HepG2 (cell line): Measurements from ENCODE around the gene ZNF860. TPM values are rescaled to one million over a fixed set of nuclear protein-coding genes. Genes with fewer than 3 reads are reported as not detected.
A peak's percentile ranks its signal among the peaks of the same experiment; 100 is the strongest.

ENCODE experiments used
- ATAC-seq: fragments of 200-7000 bp; cut with Tn5 transposase; 3 replicates; pipeline ENCODE4 v1.9.1; 2020; ENCODE audit warnings: mild to moderate bottlenecking, moderate library complexity
- BruUV-seq: library from RNA; stranded (reverse); fragments of 400-500 nt; replicated peaks from 2 replicates; lab custom pipeline; 2021; lab: Mats Ljungman, UMichigan
- CTCF ChIA-PET: fragments of 300-600 bp; formaldehyde crosslinking; extraction: SDS; loops from one replicate; lab custom pipeline; 2021; ENCODE audit warnings: low total read pairs, inconsistent platforms, low intra/inter-chr PET ratio; lab: Yijun Ruan, JAX
- POLR2A ChIA-PET: fragments of 350-600 bp; sonication (Branson Sonifier 250); formaldehyde crosslinking; loops from one replicate; lab custom pipeline; 2020; ENCODE audit warnings: antibody characterized with exemption, inconsistent platforms; lab: Yijun Ruan, JAX
- DNase-seq: peaks from one replicate; pipeline ENCODE4 v3.0.0-alpha.2; 2015; ENCODE audit warnings: low spot score
- FAIRE-seq: peaks from 3 replicates; lab custom pipeline; 2011; peaks lifted over from hg19 to GRCh38; lab: Jason Lieb, UNC
- H2AFZ ChIP-seq: one replicate; pipeline ENCODE4 v1.6.1; 2011; ENCODE audit warnings: low read length, inconsistent platforms
- H3K27ac ChIP-seq: fragments of 300-600 bp; 3 replicates; pipeline ENCODE4 v1.8.0; 2011; ENCODE audit warnings: mixed run types, mild to moderate bottlenecking, mixed read lengths, low read length, inconsistent platforms; ENCODE audit not compliant: insufficient read depth; ENCODE audit errors: extremely low read length
- H3K27me3 ChIP-seq, 2 experiments: fragments of 200-600 bp in 1 of 2; 2 replicates in 1 of 2; 3 replicates in 1 of 2; pipeline versions ENCODE4 v1.6.0 to v1.8.0; 2011; ENCODE audit warnings: low read length in 2 of 2, mild to moderate bottlenecking in 2 of 2, moderate library complexity in 2 of 2, inconsistent platforms in 1 of 2; ENCODE audit not compliant: insufficient read depth in 2 of 2, control insufficient read depth in 1 of 2
- H3K36me3 ChIP-seq, 2 experiments: fragments of 200-600 bp in 1 of 2; replicated peaks in 1 of 2; 2 replicates in 1 of 2; 3 replicates in 1 of 2; pipeline versions ENCODE4 v1.5.1 to v1.8.0; 2011; ENCODE audit warnings: low read length in 2 of 2, inconsistent platforms in 1 of 2; ENCODE audit not compliant: insufficient read depth in 2 of 2, control insufficient read depth in 1 of 2
- H3K4me1 ChIP-seq: 2 replicates; pipeline ENCODE4 v1.5.1; 2012; ENCODE audit warnings: low read length, inconsistent platforms; ENCODE audit not compliant: insufficient read depth
- H3K4me2 ChIP-seq: 2 replicates; pipeline ENCODE4 v1.6.0; 2011; ENCODE audit warnings: low read depth, low read length, inconsistent platforms
- H3K4me3 ChIP-seq, 3 experiments: fragments of 200-600 bp in 1 of 3; sonication (generic), shearing (Covaris generic) in 1 of 3; replicated peaks in 1 of 3; 2 replicates each; pipeline ENCODE4 v1.5.1; 2011 to 2016; ENCODE audit warnings: low read length in 3 of 3, inconsistent platforms in 2 of 3, low read depth in 2 of 3, mild to moderate bottlenecking in 2 of 3, control low read depth in 1 of 3, mixed read lengths in 1 of 3; ENCODE audit not compliant: insufficient read depth in 1 of 3
- H3K79me2 ChIP-seq: one replicate; pipeline ENCODE4 v1.6.1; 2011; ENCODE audit warnings: low read length, inconsistent platforms; ENCODE audit not compliant: insufficient read depth
- H3K9ac ChIP-seq: 2 replicates; pipeline ENCODE4 v1.6.0; 2011; ENCODE audit warnings: mild to moderate bottlenecking, low read depth, low read length, inconsistent platforms; ENCODE audit not compliant: insufficient read depth
- H3K9me3 ChIP-seq: 2 replicates; pipeline ENCODE4 v1.5.1; 2012; ENCODE audit warnings: mild to moderate bottlenecking, low read length
- H4K20me1 ChIP-seq: 2 replicates; pipeline ENCODE4 v1.6.0; 2011; ENCODE audit warnings: inconsistent platforms, mild to moderate bottlenecking, low read length, moderate library complexity; ENCODE audit not compliant: insufficient read depth
- HOXA5 ChIP-seq: sonication (generic); formaldehyde crosslinking; IDR thresholded peaks from 2 replicates; pipeline ENCODE4 v1.4.0; 2020; ENCODE audit warnings: missing genetic modification reagents
- KDM2A ChIP-seq: sonication (generic); formaldehyde crosslinking; IDR thresholded peaks from 2 replicates; pipeline ENCODE4 v1.4.0; 2020; ENCODE audit warnings: low read depth, missing genetic modification reagents, borderline replicate concordance
- MLLT10 ChIP-seq: sonication (generic); formaldehyde crosslinking; IDR thresholded peaks from 2 replicates; pipeline ENCODE4 v1.4.0; 2020; ENCODE audit warnings: missing genetic modification reagents
- PLRG1 ChIP-seq: fragments of 450-650 bp; conservative IDR thresholded peaks from 2 replicates; pipeline ENCODE4 v1.6.1; 2016
- RAD21 ChIP-seq: fragments of 450-650 bp; formaldehyde crosslinking; IDR thresholded peaks from 2 replicates; pipeline ENCODE4 v1.5.0; 2020; ENCODE audit warnings: mild to moderate bottlenecking
- RBM22 ChIP-seq: fragments of 200-400 bp; formaldehyde crosslinking; optimal IDR thresholded peaks from 2 replicates; pipeline ENCODE3; 2017; ENCODE audit warnings: mild to moderate bottlenecking, low read length, moderate library complexity
- RFX3 ChIP-seq: IDR thresholded peaks from 2 replicates; pipeline ENCODE4 v1.6.1; 2016; ENCODE audit warnings: missing biosample characterization, missing genetic modification reagents
- ZNF138 ChIP-seq: sonication (generic); formaldehyde crosslinking; IDR thresholded peaks from 2 replicates; pipeline ENCODE4 v1.5.0; 2020; ENCODE audit warnings: mild to moderate bottlenecking, low read depth, missing genetic modification reagents
- ZNF205 ChIP-seq: IDR thresholded peaks from 2 replicates; pipeline ENCODE4 v1.6.1; 2018; ENCODE audit warnings: missing biosample characterization, missing genetic modification reagents
- WGBS: methylation state at CpG from one replicate; pipeline ENCODE4 v1.1.6; 2017; ENCODE audit warnings: low lambda C conversion rate; 5-methylcytosine and 5-hydroxymethylcytosine counted together
- in situ Hi-C: cut with HindIII; loops from 2 replicates; pipeline ENCODE4 v1.10.0; 2017; ENCODE audit warnings: low pct_unique_long_range_greater_than_20kb; ENCODE audit not compliant: extremely low pct_ligation_motif_present
- intact Hi-C: fragments of 100-400 bp; cut with micrococcal nuclease; formaldehyde crosslinking; loops from one replicate; pipeline ENCODE4 v1.10.0; 2022; ENCODE audit not compliant: unreplicated experiment
- polyA plus RNA-seq, 8 experiments: library from polyadenylated mRNA; depleted of rRNA in 3 of 8; stranded (reverse) in 7 of 8; unstranded in 1 of 8; fragments of >200 nt; fragmentation: Illumina TruSeq in 4 of 8; extraction: Trizol in 4 of 8; gene quantifications; 2 replicates each; pipeline versions ENCODE4 v1.2.1 to v1.2.3, GENCODE V29; 2011 to 2016; ENCODE audit warnings: low read depth in 4 of 8, missing spikeins in 1 of 8, mixed read lengths in 1 of 8; ENCODE audit not compliant: insufficient read depth in 1 of 8
- small RNA-seq, 3 experiments: library from RNA; depleted of rRNA; stranded (forward); fragments of <200 nt; gene quantifications; one replicate each; pipeline ENCODE3, GENCODE V24; 2012; ENCODE audit warnings: low read depth in 2 of 3, low replicate concordance in 1 of 3; ENCODE audit not compliant: insufficient read length in 3 of 3, insufficient read depth in 2 of 3
- total RNA-seq, 5 experiments: library from RNA; depleted of rRNA; stranded (reverse); fragments of >200 nt; fragmentation: Illumina TruSeq; extraction: Trizol; gene quantifications; 2 replicates each; pipeline ENCODE4 v1.2.3, GENCODE V29; 2016; ENCODE audit warnings: low read depth in 1 of 5
- TF ChIP-seq, protein P1 (sequence below): sonication (generic); formaldehyde crosslinking; IDR thresholded peaks from 2 replicates; pipeline ENCODE4 v1.4.0; 2020; ENCODE audit warnings: missing genetic modification reagents, low read depth, mild to moderate bottlenecking, borderline replicate concordance

ZNF860 gene
- total and polyA plus RNA-seq, 2 of the 13 experiments (the other 11 are each of a cell fraction or from before 2014, with no cell fraction given), result 0.55 to 0.73 TPM

- H4K20me1 ChIP-seq, result no peaks in the 10 kb centered on the region; the same call in 1 of the 2 replicates
- no peak for TF ChIP-seq ZNF138
- TF ChIP-seq RBM22, result no peak
- TF ChIP-seq HOXA5 (CRISPR knock-in tag), result no peak
- TF ChIP-seq RFX3 (CRISPR knock-in tag), result no peak
- TF ChIP-seq ZNF205 (CRISPR knock-in tag), result no peak
- no peak for TF ChIP-seq KDM2A (CRISPR knock-in tag)
- no peak for TF ChIP-seq RAD21 (CRISPR knock-in tag)
- no peak for TF ChIP-seq MLLT10 (CRISPR knock-in tag)
- no peak for TF ChIP-seq PLRG1
- TF ChIP-seq, protein P1, sequence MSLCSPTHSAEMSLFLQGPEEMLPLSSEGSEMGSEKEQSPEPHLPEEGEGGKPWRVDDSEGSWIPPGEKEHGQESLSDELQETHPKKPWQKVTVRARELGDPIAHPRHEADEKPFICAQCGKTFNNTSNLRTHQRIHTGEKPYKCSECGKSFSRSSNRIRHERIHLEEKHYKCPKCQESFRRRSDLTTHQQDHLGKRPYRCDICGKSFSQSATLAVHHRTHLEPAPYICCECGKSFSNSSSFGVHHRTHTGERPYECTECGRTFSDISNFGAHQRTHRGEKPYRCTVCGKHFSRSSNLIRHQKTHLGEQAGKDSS (CRISPR knock-in tag), result no peak
- peaks cover 1 to 21% of the 10 kb centered on the region in 2 experiments; a peak in 1 of 5 replicates for H3K27me3 ChIP-seq
- no peak overlapping the region for H3K4me2 ChIP-seq
- CTCF ChIA-PET, result no interaction called here
- no peak overlapping the region for H2AFZ ChIP-seq
- intact Hi-C loops, result no loop called here
- peak; percentile 2 for DNase-seq
- H3K4me1 ChIP-seq, result peaks cover 20% of the 10 kb centered on the region
- ATAC-seq, result no peak
- no peak overlapping the region for H3K27ac ChIP-seq
- POLR2A ChIA-PET, result no interaction called here
- peaks cover 19% of the 10 kb centered on the region for H3K9me3 ChIP-seq
- no peaks in the 10 kb centered on the region for H3K79me2 ChIP-seq
- H3K4me3 ChIP-seq, result no peak overlapping the region
- 21% methylated on average over 4 of the region's 4 CpGs for WGBS
- in situ Hi-C loops, result no loop called here
- H3K36me3 ChIP-seq, result no peaks in the 10 kb centered on the region
- BruUV-seq, result no TSS peak
- H3K9ac ChIP-seq, result no peak overlapping the region
- no peak for FAIRE-seq
Measured at GRCh38 chr3:32041316-32041715, 59.8 kb downstream of the ZNF860 start.

Small RNA genes within 50 kb of the gene (small RNA-seq; reads per million reads assigned to genes)
- 0 reads per million in 3 experiments for gene RF00402

Other genes with a start within 250 kb of the ZNF860 start
- 10.3 and 10.4 TPM in 2 replicates for gene OSBPL10, start 488 bp upstream of the ZNF860 start, total RNA-seq (2016; rRNA removed; fragmentation: Illumina TruSeq; extraction: Trizol)
- gene OSBPL10, start 488 bp upstream of the ZNF860 start, polyA plus RNA-seq (2011; rRNA removed), result 19.5 and 28.6 TPM in 2 replicates
- gene GPD1L, start 124.9 kb downstream of the ZNF860 start, total RNA-seq (2016; rRNA removed; fragmentation: Illumina TruSeq; extraction: Trizol), result 13.7 and 20.1 TPM in 2 replicates
- gene GPD1L, start 124.9 kb downstream of the ZNF860 start, polyA plus RNA-seq (2011; rRNA removed), result 4.0 and 4.9 TPM in 2 replicates